Astrocyte of the hippocampus (primary cell): Measurements from ENCODE around the gene LAMTOR2.

Experiments used
- DNase-seq: peaks from one replicate; pipeline ENCODE4 v3.0.0; 2011; ENCODE audit warnings: low read depth, low spot score

The LAMTOR2 gene

DNA sequence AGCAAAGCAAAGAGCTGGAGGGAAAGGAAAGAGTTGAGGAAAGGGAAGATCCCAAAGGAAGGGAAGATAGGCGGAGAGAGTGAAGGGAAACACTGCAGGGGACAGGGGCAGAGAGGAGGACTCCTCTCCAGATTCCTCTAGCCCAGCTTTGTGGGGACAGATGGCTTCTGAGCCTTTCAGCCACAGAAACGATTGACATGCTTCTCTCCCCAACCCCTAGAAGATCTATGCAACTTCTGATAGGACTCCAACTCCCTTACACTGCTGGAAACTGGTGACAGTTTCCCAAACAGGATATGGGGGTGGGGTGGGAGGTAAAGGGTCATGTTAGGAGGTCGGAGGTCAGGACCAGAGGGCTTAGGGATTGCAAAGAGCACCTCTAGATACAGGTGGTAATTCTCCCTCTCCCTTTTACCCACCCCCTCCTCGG, 21.2 kb downstream of the LAMTOR2 start:
- DNase-seq, result no peak

DNA sequence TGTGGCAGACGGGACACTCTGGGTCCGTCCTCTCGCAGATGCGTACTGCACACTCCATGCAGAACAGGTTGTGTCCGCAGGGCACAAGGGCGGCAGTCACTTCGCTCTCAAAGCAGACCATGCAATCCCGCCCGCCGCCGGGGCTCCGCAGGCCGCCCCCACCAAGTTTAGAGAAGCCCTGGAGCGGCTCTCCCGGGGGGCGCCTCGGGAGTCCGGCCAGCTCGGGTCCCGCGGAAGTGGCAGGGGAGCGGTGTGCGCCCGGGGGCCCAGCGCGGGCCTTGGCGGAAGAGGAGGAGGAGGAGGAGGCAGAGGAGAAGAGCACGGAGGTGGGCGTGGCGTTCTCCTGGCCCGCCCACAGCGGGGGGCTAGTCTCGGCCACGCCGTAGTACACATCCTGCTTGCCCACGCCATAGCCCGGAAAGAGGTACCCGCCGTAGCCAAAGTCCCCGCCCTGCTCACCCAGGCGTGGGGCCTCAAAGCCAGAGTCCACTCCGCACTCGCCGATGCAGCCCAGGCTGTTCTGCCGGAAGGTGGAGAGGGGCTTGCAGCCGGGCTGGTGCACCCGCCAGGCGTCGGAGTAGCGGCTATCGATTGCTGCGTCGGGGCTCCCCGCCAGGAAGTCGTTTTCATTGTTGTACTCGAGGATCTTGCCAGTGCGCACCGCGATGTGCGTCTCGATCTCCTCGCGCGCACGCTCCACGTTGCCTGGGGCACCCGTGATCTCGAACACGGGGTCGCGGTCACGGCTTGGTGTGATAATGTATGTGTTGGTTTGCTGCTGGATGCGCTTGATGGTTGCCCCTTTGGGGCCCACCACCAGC, 22.2 kb downstream of the LAMTOR2 start:
- no peak for DNase-seq

DNA sequence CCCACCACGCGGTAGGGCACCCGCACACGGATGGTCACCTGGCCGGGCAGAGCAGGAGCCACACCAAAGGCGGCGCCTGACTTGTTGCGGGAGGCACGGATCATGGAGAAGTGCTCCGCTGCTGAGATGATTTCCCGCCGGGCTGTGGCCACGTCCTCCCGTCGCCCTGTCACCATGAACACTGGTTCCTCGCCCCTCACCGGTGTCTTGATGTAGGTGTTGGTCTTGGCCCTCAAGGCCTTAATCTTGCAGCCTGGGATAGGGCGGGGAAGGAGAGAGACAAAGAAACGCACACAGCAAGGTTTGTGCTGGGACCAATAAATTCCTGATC, 22.8 kb downstream of the LAMTOR2 start:
- no peak for DNase-seq

DNA sequence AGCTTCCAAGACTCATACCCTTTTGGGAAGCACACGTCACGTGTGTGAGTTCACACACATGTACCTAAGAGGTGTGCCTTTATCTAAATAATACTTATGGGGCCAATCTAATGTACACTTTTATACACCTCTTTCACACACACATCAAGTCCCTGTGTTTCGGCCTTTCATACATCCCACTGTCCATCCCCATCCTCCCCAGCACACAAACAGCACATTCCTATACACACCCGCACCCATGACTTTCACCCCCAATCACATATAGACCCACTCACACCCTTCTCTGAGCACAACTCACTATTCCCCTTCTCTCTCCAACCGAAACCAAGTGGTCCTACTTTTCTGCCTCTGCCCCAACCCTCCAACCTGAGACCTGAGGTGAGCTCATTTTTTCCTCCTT, 24.1 kb downstream of the LAMTOR2 start:
- no peak for DNase-seq

DNA sequence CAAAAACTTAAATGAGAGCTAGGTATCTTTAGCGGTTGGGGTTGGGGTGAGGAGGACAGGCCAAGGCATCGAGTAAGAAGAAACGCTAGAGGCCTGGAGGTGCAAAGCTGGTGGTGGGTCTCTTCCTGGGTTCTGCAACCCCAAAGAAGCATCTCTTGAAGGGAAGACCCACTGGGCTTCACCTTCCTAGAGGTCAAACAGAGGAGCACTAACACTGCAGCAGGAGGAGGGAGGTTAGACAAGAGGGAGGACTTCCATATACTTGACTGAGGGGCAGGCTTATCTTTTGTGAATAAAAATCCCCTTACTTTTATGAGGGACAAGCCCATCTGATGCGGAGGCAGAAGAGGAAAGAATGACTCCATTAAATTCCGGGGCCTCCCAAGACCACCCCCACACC, 25.2 kb downstream of the LAMTOR2 start:
- DNase-seq, result no peak

DNA sequence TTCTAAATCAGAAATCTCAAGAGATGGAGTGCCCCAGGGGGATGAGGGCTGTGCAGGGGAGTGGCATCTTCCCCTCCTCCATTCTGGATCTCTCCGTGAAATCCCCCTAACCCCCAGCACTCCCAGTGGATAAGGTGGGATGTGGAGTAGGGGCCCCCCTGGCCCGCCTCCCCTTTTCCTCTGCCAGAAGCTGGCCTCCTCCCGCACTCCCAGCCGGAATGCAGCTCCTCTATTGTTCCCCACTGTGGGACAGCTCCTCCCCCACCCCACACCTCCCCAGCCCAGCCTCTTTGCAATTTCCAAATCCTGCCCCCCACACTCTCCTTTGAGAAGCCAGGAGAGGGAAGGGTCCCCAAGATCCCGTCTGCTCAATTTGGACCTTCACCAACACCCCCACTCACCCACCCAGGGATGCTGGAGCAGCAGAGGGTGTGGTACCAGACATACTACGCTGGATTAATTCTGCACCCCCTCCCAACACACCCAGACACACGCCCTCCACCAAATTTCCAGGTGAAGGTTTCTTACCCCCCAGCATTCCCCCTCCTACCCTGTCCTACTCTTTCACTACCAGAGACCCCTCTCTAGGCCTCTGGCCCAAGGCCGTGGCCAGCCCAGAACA, 25.8 kb downstream of the LAMTOR2 start:
- no peak for DNase-seq

DNA sequence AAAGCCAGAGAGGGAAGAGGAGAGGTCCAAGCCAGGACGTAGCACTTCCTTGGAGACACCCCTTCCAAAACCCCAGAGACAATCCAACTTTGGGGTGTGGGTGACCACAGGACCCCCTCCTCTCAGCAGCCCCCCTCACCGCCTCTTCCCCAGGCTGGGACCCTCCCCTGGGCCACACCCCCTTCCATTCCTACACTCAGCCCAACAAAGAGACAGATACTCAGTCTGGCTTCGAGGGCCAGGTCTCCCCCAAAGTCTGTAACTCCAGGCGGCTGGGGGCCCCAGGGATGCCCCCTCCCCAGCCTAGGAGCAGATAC, 26.2 kb downstream of the LAMTOR2 start:
- no peak for DNase-seq

DNA sequence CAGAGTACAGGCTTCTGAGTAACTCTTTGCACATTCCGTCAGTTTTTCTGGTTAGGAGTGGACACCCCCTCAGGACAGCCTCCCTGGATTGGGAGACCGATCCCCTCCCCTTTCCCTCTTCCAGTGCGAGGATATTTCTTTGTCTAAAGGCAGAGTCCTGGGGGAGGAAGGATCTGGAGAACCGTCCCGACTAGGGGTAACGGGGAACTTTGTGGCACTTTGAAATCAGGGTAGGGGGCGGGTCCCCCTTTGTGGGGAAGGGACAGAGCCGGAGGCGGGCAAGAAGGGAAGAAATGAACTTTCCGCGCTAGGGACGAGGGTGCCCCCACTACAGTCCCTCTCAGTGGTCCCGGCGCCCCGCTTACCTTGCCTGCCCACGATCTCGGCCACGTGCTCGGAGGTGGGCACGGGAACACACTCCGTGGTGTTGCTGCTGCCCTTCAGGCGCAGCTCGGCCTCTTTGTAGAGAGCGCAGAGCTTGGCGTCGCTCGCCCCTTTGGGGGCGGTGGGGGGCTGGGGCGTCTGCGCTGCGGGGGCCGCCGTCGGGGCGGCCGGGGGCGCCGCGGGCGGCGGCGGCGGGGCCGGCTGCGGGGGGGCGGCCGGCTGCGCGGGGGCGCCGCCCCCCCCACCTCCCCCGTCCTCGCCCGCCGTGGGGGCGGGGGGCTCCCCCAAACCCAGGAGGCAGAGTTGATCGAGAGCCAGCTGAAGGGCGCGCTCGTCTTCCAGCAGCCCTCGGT, 26.8 kb downstream of the LAMTOR2 start:
- DNase-seq, result peak; percentile 62

DNA sequence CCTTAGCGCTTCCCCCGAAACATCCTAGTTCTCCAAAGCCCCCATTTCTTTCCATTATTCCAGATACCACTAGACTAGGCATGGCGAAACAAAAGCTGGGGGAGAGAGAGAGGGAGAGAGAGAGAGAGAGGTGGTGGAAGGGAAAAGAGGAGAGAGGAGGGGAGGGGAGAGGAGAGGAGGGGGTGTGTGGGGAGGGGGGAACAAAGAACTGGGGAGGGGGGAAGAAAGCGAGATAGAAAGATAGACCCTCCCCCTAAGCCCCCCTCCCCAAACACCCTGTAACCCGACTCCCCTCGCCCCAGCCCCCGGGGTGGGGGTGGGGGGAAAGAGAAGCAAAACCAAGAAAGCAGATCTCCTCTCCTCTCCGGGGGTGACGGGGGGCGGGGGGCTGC, 27.3 kb downstream of the LAMTOR2 start:
- peak; percentile 56 for DNase-seq

DNA sequence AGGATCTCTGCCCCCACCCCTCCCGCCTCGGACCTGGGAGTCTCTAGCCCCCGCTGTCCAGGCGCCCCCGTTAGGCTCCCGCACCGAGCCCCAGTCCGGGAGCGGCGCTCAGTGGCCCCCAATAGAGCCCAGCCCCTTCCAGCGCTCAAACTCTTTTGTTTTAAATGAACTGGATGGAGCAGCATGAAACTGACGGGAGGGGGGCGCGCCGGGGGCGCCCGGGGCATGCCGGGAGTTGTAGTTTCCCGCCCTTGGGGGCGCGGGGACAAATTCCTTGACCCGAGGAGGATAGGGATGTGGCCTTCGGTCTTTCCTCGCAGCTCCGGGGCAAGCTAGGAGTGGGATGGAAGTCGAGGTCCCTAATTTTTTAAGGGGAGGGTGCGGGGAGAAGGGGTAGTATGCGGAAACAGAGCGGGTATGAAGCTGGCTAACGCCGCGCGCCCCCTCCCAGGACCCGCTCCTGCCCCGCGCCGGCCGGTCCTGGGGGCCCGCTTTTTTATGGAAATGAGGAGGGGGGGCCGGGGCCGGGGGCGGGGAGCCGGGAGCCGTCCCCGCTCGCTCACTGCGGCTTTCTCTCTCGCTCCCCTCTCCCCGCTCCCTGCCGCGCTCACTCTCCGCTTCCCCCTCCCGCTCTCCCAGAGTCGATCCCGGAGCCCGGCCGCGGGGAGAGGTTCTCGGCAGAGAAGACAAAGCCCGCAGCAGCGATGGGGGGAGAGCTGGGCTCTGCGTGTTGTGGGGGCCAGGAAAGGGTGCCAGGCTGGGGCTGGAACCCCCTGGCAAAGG, 27.9 kb downstream of the LAMTOR2 start, which contains the start of gene MEX3A:
TSS of gene MEX3A (minus strand) at position 157 of the 783 bp plus-strand sequence. CDS start 467 bp downstream, outside the sequence.
- DNase-seq, result peak; percentile 94

DNA sequence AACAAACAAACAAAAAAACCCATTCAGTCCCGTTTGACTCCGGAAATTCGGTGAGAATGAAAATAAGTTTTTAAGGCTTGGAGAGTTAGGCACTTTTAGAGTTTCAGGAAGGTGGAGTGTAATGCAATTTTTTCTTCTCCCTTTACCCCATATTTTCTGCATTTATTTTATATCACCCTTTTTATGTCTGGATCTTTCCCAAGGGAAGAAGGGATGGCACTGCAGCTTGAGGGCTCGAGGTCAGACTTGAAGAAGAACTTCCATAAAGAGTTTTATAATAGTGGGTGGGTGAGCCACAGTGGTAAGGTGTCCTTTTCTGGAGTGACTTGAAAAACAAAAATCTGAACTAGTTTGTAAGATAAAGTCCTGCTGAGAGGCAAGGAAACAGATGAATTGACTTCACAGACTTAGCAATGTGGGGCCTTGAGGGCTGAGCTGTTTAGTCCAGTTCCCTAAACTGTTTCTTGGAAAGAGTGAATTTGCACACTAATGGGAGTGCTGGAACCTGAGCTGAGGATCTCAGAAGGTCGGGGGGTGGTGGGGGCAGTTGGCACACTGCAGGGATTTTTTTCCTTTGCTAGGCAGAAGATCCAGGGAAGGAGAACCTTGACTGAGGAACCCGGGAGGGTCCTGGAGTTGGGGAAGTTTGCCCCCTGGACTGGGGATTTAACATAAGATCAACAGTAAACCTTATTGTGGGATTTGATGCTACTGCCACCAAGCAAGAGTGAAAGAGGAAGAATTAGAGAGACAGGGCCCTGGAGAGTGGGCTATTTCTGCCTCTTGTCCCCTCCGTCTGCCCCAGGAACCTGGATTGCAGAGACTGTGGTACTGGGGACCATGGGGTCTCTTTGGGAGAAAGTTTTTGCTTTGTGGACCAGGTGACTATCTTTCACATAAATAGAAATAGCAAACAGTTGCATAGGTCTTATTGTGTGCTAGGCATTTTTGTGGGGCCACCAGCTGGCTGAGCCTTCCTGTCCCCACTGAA, 29.5 kb downstream of the LAMTOR2 start:
- no peak for DNase-seq

DNA sequence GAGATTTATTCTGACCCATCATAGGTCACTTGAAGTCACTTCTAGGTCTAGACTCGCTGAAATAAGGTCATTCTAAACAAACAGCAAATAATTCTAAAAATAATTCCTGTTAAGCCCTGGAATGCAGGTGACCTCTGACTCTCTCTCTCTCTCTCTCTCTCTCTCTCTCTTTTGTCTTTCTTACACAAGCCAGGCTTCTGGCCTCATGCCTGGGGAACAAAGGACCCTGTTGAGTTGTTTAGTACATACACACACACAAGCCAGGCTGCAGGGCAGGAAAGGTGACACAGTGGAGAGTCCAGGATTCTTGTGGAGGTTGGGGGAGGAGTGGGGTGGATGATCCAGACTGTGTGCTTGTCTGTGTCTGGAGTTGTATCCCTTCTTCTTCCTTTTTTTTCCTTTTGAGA, 31.7 kb downstream of the LAMTOR2 start:
- DNase-seq, result peak; percentile 71

DNA sequence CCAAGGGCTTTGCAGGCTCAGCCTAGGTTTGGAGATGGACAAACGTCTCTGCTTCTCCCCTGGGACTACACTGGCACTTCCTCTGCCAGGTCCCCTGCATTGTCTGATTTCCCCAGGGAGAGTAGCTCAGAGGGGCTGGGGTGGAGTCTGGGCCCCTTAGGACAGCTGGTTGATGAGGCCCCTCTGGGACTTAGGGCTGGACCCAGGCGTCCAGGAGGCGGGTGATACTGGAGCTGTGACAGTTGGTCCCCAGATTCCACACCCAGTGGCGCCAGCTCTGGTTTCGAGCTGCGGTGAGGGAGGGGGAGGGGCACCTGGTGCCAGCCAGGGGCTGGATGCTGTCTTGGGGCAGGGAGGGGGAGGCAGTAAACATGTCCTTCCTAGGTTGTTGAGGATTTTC, 35.1 kb downstream of the LAMTOR2 start:
- no peak for DNase-seq

DNA sequence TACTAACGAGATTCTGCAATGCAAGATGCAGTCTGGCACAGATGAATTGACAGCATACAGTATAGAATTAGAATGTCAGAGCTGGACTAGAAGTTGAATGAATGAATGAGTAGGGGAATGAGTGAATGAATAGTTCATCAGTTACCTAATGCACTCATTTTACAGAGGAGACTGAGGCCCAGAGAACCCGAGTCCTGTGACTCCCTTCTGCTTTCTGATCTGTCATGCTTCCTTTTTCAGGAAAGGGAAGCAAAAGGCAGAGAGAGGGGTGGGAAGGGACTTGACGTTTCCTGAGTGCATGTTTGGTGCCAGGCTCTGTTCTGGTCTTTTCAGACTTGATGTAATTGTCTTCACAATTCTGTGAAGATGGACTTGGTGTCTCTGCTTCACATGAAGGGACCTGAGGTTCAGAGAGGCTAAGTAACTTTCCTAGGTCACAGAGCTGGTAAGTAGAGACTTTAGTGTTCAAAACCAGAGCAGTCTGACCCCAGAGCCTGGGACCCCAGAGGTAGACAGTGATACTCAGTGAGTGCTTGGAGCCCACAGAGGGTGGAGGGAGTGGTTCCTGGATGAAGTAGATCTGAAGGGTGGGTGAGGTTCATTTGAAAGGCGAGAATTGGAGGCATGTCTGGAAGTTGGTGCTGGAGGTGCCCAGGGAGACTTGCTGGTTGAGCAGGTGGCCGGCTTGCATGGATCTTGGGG, 35.7 kb downstream of the LAMTOR2 start:
- DNase-seq, result no peak

DNA sequence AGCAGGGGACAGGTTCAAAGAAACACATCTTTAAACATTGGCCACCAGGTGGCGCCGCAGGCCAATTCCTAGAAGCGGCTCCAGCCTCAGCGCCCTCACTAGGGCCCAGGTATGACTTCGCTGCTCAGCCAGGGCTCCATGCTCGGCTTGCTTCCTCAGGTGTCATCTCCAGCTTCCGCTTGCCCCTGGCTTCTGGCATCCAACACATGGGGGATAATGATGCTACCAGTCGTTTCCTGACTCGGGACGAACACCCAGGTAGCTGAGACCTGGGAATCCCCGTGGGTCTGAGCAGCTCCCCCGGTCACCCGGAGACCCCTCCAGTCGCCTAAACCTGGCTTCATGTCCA, 36.2 kb downstream of the LAMTOR2 start:
- DNase-seq, result peak; percentile 91

DNA sequence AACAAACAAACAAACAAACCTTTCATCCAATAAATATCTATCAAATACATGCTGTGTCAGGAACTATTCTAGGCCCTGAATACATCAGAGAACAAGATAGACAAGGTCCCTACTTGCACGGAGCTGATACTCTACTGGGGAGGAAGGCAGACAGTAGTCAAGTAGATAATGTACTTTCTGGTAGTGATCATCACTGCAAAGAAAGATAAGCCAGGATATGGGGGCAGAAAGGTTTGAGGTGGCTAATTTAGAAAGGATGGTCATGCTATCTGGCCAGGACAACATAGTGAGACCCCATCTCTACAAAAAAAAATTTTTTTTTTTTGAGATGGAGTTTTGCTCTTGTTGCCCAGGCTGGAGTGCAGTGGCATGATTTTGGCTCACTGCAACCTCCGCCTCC, 37.0 kb downstream of the LAMTOR2 start:
- no peak for DNase-seq

DNA sequence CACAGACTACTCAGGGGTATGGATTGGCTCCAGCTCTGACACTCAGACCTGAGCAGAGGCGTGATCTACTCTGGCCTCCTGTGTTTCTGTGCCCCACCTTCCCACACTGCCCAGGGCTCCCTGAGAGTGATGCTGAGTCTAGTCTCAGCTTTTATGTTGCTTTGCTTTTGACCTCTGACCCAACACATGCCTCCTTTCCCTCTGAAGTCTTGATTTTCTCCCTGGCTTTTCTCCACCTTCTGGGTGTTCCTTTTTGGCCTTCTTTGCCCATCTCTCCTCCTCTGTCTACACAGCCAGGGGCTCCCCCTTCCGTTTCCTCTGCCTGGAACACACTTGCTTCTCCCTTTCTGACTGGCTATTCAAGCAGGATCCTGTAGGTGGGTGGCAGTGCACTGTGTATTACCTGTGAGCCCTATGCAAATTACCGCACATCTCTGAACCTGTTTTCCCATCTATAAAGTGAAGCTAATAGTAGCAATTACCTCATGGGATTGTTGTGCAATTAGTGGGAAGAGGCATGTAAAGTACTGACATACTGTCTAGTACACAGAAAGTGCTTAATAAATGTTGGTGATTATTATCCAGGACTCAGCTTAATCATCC, 41.4 kb downstream of the LAMTOR2 start:
- no peak for DNase-seq

DNA sequence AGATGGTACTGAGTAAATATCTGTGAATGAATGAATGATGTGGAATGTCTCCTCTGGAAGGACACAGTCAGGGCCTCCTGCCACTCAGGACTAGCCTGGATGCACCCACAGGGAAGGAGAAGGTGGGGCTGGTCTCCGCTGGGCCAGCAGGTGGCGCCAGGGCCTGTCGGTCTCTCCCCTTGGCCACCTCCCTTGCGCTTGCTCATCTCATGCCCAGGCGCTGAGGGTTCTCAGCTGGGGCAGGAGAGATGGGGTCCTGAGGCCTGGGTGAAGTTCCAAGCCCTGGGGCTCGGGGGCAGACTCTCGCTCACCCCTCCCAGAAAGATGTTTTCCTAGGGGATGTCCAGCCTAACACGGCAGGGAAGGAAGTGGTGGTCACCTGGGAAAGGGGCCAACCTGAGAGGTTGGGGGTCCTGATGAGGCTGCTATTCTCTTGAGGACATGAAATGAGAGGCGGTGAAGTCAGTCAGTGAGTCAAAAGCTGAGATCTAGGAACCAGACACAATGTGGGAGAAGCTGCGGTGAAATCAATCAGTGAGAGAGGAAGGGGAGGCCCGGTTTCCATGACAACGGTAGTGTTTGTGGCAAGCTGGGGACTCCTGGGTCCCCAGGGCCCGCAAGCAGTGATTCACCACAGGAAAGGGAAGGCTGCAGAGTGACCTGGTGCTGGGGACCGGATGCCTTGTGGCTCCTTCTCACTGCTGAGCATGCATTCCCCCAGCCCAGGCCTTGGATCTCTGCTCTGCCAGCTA, 42.2 kb downstream of the LAMTOR2 start:
- peak; percentile 94 for DNase-seq
